ENCODE data around the gene ECSIT. TPM values are rescaled to one million over a fixed set of nuclear protein-coding genes. Genes with fewer than 3 reads are reported as not detected.
"Not testable (repeated sequence)": the region's sequence is repeated elsewhere in the genome, so short reads cannot be mapped to it uniquely, and the experiment has no call there.

ECSIT gene
- total RNA-seq, 6 experiments from 2014 or later: 17.5 to 24.9 (median 19.9) TPM

GRCh38 chr19:11473725-11474124 lies 55.2 kb downstream of the ECSIT start:
- Mint-ChIP-seq H3K4me1 (ENCODE audit: low read depth) (no peaks in the 10 kb centered on the region), H3K36me3 (ENCODE audit: low read depth) (no peaks in the 10 kb centered on the region), H3K4me3 (no peak overlapping the region), H3K9me3 (no peaks in the 10 kb centered on the region), H3K27ac (no peak overlapping the region), H3K27me3 (ENCODE audit: insufficient read depth) (peaks cover 7% of the 10 kb centered on the region)
- no peak for DNase-seq
- no peak for TF ChIP-seq CTCF (IDR thresholded peaks at IDR 0.05)

GRCh38 chr19:11468266-11468845 lies 60.6 kb downstream of the ECSIT start:
- not testable (repeated sequence) for H3K36me3 Mint-ChIP-seq (ENCODE audit: low read depth); H3K4me3 Mint-ChIP-seq; H3K27ac Mint-ChIP-seq; H3K4me1 Mint-ChIP-seq (ENCODE audit: low read depth); H3K27me3 Mint-ChIP-seq (ENCODE audit: insufficient read depth); DNase-seq; H3K9me3 Mint-ChIP-seq

GRCh38 chr19:11465600-11465999 lies 63.3 kb downstream of the ECSIT start:
- no peaks in the 10 kb centered on the region for H3K9me3 Mint-ChIP-seq
- no peaks in the 10 kb centered on the region; the same call in 1 of the 2 replicates for H3K27me3 Mint-ChIP-seq (ENCODE audit: insufficient read depth)
- no peak for DNase-seq
- no peak overlapping the region for H3K4me3 Mint-ChIP-seq
- no peaks in the 10 kb centered on the region for H3K4me1 Mint-ChIP-seq (ENCODE audit: low read depth)
- TF ChIP-seq CTCF (IDR thresholded peaks at IDR 0.05): no peak
- H3K27ac Mint-ChIP-seq: no peak overlapping the region
- no peaks in the 10 kb centered on the region for H3K36me3 Mint-ChIP-seq (ENCODE audit: low read depth)

DNA sequence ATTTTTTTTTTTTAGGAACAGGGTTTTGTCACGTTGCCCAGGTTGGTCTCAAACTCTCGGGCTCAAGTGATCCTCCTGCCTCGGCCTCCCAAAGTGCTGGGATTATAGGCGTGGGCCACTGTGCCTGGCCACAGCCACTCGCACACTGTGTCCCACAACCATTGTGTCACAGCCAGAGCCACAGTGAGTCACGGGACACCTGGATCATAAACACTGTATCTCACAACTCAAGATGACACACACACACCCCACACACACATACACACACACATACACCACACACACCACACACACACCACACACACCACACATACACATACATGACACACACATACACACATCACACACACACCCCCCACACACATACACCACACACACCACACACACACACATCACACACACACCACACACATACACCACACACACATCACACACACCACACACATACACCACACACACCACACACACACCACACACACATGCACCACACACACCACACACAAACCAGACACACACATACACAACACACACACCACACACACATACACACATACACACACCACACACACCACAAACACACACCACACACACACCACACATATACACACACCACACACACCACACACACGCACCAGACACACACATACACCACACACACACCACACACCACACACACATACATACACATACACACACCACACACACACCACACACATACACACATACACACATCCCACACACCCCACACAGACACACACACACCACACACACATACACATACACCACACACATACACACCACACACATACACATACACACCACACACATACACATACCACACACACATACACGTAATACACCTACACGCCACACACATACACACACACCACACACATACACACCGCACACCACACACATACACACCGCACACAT lies 64.3 kb downstream of the ECSIT start:
- no peak overlapping the region for H3K4me3 Mint-ChIP-seq
- H3K4me1 Mint-ChIP-seq (ENCODE audit: low read depth): no peaks in the 10 kb centered on the region
- DNase-seq: no peak
- no peak for TF ChIP-seq CTCF (IDR thresholded peaks at IDR 0.05)
- H3K27ac Mint-ChIP-seq: no peak overlapping the region
- no peaks in the 10 kb centered on the region for H3K9me3 Mint-ChIP-seq
- H3K36me3 Mint-ChIP-seq (ENCODE audit: low read depth): no peaks in the 10 kb centered on the region
- no peaks in the 10 kb centered on the region; the same call in 1 of the 2 replicates for H3K27me3 Mint-ChIP-seq (ENCODE audit: insufficient read depth)

DNA sequence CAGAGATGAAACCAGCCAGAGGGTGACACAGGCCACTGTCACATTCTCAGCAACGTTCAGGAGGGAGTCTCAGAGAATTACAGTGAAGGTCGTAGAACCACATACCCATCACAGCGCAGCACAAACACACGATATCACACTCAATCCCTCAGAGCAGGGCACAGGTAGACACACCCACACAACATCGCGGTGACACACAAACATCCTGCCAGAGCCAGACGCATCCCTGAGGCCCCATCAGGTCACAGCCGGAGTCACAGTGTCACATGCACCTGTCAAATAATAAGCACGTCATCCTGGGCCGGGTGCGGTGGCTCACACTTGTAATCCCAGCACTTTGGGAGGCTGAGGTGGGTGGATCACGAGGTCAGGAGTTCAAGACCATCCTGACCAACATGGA lies 65.5 kb downstream of the ECSIT start:
- Mint-ChIP-seq H3K27me3 (ENCODE audit: insufficient read depth) (no peaks in the 10 kb centered on the region; the same call in 1 of the 2 replicates), H3K4me1 (ENCODE audit: low read depth) (no peaks in the 10 kb centered on the region)
- no peak for DNase-seq

More for the DNA sequence above, 65.5 kb downstream of the ECSIT start:
- no peak for TF ChIP-seq CTCF (IDR thresholded peaks at IDR 0.05)
- no peaks in the 10 kb centered on the region for H3K9me3 Mint-ChIP-seq
- no peak overlapping the region for H3K4me3 Mint-ChIP-seq
- no peaks in the 10 kb centered on the region for H3K36me3 Mint-ChIP-seq (ENCODE audit: low read depth)
- no peak overlapping the region for H3K27ac Mint-ChIP-seq

All from HFFc6 (cell line).